Measurements from ENCODE around the gene RMC1.

- TF ChIP-seq POLR2A (IDR thresholded peaks at IDR 0.05; ENCODE audit: borderline replicate concordance, extremely low read depth, insufficient read depth, insufficient read length) = no peak
- no peak for TF ChIP-seq ATF3 (IDR thresholded peaks at IDR 0.05)
- no peak for TF ChIP-seq CTCF (IDR thresholded peaks at IDR 0.05 in 2 of 3, conservative IDR thresholded peaks at IDR 0.05 in 1 of 3; ENCODE audit: borderline replicate concordance in 1 of 3, insufficient read depth in 1 of 3, low read depth in 2 of 3, low read length in 2 of 3)
- no peak for TF ChIP-seq CEBPB (IDR thresholded peaks at IDR 0.05; ENCODE audit: low read depth)
- TF ChIP-seq, protein P1, sequence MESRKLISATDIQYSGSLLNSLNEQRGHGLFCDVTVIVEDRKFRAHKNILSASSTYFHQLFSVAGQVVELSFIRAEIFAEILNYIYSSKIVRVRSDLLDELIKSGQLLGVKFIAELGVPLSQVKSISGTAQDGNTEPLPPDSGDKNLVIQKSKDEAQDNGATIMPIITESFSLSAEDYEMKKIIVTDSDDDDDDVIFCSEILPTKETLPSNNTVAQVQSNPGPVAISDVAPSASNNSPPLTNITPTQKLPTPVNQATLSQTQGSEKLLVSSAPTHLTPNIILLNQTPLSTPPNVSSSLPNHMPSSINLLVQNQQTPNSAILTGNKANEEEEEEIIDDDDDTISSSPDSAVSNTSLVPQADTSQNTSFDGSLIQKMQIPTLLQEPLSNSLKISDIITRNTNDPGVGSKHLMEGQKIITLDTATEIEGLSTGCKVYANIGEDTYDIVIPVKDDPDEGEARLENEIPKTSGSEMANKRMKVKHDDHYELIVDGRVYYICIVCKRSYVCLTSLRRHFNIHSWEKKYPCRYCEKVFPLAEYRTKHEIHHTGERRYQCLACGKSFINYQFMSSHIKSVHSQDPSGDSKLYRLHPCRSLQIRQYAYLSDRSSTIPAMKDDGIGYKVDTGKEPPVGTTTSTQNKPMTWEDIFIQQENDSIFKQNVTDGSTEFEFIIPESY (IDR thresholded peaks at IDR 0.05; ENCODE audit: extremely low read depth, insufficient replicate concordance, low read length) = no peak
- no peak for TF ChIP-seq TCF7L2 (IDR thresholded peaks at IDR 0.05; ENCODE audit: borderline replicate concordance, extremely low read depth, insufficient read depth, insufficient read length)
- no peak for TF ChIP-seq POLR2AphosphoS5 (IDR thresholded peaks at IDR 0.05; ENCODE audit: low read depth, low read length)
- TF ChIP-seq JUND (IDR thresholded peaks at IDR 0.05) = no peak
These were observed 34.4 kb upstream of the RMC1 start for GRCh38 chr18:23468753-23469459.

Measured in HCT116 (cell line).